SK-N-MC (cell line): Measurements from ENCODE around the gene SLC35F1.

Experiments used
- EZH2 ChIP-seq: fragments of 200-600 bp; sonication (generic); IDR thresholded peaks from one replicate; pipeline ENCODE4 v1.6.1; 2017; ENCODE audit warnings: antibody characterized with exemption
- FOXP2 ChIP-seq: optimal IDR thresholded peaks from 2 replicates; pipeline ENCODE3; 2011; ENCODE audit warnings: mild to moderate bottlenecking, moderate library complexity; ENCODE audit not compliant: insufficient read depth; ENCODE audit errors: extremely low read length, control extremely low read depth
- POLR2AphosphoS5 ChIP-seq: IDR thresholded peaks from 2 replicates; pipeline ENCODE4 v1.6.1; 2012; ENCODE audit warnings: mild to moderate bottlenecking, low read depth, low read length, borderline replicate concordance

- TF ChIP-seq POLR2AphosphoS5 (no peak), EZH2 (no peak), FOXP2 (no peak)
These were observed 147.0 kb downstream of the SLC35F1 start for GRCh38 chr6:118054082-118054481.
